Effector memory CD8-positive, alpha-beta T cell (primary cell): ENCODE data around the gene RALGDS.
"Not testable (repeated sequence)": the region's sequence is repeated elsewhere in the genome, so short reads cannot be mapped to it uniquely, and the experiment has no call there.

Source experiments
- ATAC-seq: fragments of 150-1000 bp; cut with Tn5 transposase; replicated peaks from 2 replicates; pipeline ENCODE4 v1.10.0; 2021; ENCODE audit warnings: mild to moderate bottlenecking, moderate library complexity
- DNase-seq, 3 experiments: peaks; one replicate each; pipeline ENCODE4 v3.0.0; 2021
- H3K27ac Mint-ChIP-seq, 2 donors: one replicate each; pipeline ENCODE4 v1.8.0; 2022; ENCODE audit warnings: mild to moderate bottlenecking in 2 of 2, mixed read lengths in 2 of 2, moderate library complexity in 2 of 2
- H3K27me3 Mint-ChIP-seq, 2 donors: one replicate each; pipeline ENCODE4 v1.8.0; 2022; ENCODE audit warnings: mixed read lengths in 2 of 2
- H3K36me3 Mint-ChIP-seq: one replicate; pipeline ENCODE4 v1.8.0; 2022; ENCODE audit warnings: mild to moderate bottlenecking, moderate library complexity, mixed read lengths; ENCODE audit not compliant: insufficient read depth
- H3K4me1 Mint-ChIP-seq, 2 donors: one replicate each; pipeline ENCODE4 v1.8.0; 2022; ENCODE audit warnings: low read depth in 2 of 2, mixed read lengths in 2 of 2
- H3K4me3 Mint-ChIP-seq, 2 donors: one replicate each; pipeline ENCODE4 v1.8.0; 2022; ENCODE audit warnings: mild to moderate bottlenecking in 2 of 2, mixed read lengths in 2 of 2, moderate library complexity in 2 of 2
- H3K9me3 Mint-ChIP-seq, 2 donors: one replicate each; pipeline ENCODE4 v1.8.0; 2022; ENCODE audit warnings: mixed read lengths in 2 of 2

The RALGDS gene

GRCh38 chr9:133099726-133100505 lies 21.1 kb downstream of the RALGDS start:
- ATAC-seq, result no peak
- Mint-ChIP-seq H3K27me3 (no peaks in the 10 kb centered on the region), H3K36me3 (peaks cover 80% of the 10 kb centered on the region), H3K27ac (peak overlapping the region in 1 of 2 donors; percentile 77), H3K4me3 (no peak overlapping the region), H3K4me1 (peaks cover 0 to 3% of the 10 kb centered on the region in 2 donors), H3K9me3 (peaks cover 6 to 9% of the 10 kb centered on the region in 2 donors)
- DNase-seq, result no peak

- Mint-ChIP-seq H3K4me1 (peaks cover 0 to 3% of the 10 kb centered on the region in 2 donors), H3K27ac (no peak overlapping the region), H3K36me3 (peaks cover 69% of the 10 kb centered on the region), H3K27me3 (no peaks in the 10 kb centered on the region), H3K4me3 (no peak overlapping the region), H3K9me3 (peaks cover 6 to 9% of the 10 kb centered on the region in 2 donors)
- no peak for DNase-seq
- ATAC-seq, result no peak
Observed at GRCh38 chr9:133098871-133099270, 22.2 kb downstream of the RALGDS start.

DNA sequence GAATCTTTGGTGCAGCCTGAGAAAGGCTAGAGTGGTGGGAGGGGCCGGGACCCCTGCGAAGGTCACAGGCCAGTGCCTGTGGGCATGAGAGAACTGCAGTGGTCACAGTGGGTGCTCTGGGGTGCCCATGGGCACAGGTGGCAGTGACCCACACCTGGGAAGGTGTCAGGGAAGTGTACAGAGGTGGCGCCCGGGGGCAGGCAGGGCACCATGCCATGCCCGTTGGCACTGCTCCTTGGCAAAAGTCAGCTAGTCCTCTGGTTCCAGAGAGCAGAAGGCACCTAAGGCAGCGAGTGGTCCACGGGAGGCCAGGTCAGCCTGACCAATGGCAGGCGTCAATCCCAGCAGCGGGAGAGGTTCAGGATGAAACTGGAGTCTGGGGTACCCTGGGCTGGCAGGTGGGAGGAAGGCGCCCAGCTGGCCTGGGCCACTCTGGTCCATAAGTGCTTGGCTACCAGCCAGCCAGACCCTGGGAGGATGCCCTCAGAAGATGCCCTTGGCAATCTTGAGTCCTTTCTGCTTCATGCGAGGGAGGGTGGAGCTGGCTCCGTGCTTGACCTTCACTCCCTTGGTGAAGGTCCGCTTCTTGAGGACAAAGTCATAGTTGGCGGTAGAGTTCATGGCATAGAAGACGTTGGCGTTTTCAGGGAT lies 22.8 kb downstream of the RALGDS start:
- Mint-ChIP-seq H3K27ac (peak overlapping the region in 1 of 2 donors; percentile 55), H3K4me3 (no peak overlapping the region), H3K27me3 (no peaks in the 10 kb centered on the region), H3K36me3 (peaks cover 63% of the 10 kb centered on the region), H3K4me1 (peaks cover 0 to 3% of the 10 kb centered on the region in 2 donors), H3K9me3 (peaks cover 6 to 9% of the 10 kb centered on the region in 2 donors)
- no peak for ATAC-seq
- DNase-seq, result no peak

GRCh38 chr9:133094842-133095393 lies 26.1 kb downstream of the RALGDS start:
- H3K9me3 Mint-ChIP-seq, result peaks cover 8 to 9% of the 10 kb centered on the region in 2 donors
- H3K4me1 Mint-ChIP-seq, result no peaks in the 10 kb centered on the region
- ATAC-seq (no peak), DNase-seq (no peak)
- peaks cover 33% of the 10 kb centered on the region for H3K36me3 Mint-ChIP-seq
- peak overlapping the region; percentile 23 to 54 for H3K27ac Mint-ChIP-seq
- H3K4me3 Mint-ChIP-seq, result no peak overlapping the region
- H3K27me3 Mint-ChIP-seq, result no peaks in the 10 kb centered on the region

GRCh38 chr9:133094351-133094750 lies 26.7 kb downstream of the RALGDS start:
- H3K9me3 Mint-ChIP-seq, H3K4me3 Mint-ChIP-seq, H3K27me3 Mint-ChIP-seq, H3K4me1 Mint-ChIP-seq, ATAC-seq, DNase-seq: not testable (repeated sequence)
- H3K27ac Mint-ChIP-seq, result peak overlapping the region in 1 of 2 donors; percentile 23
- peaks cover 29% of the 10 kb centered on the region for H3K36me3 Mint-ChIP-seq

- no peak for ATAC-seq
- Mint-ChIP-seq H3K27ac (peak overlapping the region in 1 of 2 donors; percentile 20), H3K36me3 (peaks cover 3% of the 10 kb centered on the region)
Observed at GRCh38 chr9:133090752-133091385, 30.2 kb downstream of the RALGDS start.

DNA sequence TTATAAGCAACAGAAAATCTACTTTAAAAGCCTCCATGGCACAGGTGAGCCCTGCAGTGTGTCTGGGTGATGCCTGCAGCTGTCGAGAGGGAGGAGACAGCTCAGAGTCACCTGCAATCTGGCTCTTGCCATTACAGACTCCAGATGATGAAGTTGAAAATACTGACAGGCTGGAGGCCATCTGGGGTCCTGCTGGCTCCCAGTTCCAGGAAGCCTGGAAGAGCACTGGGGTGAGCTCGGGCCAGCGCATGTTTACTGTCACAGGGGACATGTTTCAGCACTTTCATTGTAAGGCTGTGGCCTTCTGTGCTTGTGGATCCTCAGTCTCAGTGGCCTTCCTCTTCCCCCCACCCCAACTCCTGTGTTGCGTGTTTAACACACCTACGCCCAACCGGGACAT lies 30.9 kb downstream of the RALGDS start:
- Mint-ChIP-seq H3K4me3 (no peak overlapping the region), H3K27me3 (no peaks in the 10 kb centered on the region), H3K4me1 (no peaks in the 10 kb centered on the region), H3K27ac (peak overlapping the region in 1 of 2 donors; percentile 20), H3K36me3 (peaks cover 3% of the 10 kb centered on the region), H3K9me3 (peaks cover 0 to 3% of the 10 kb centered on the region in 2 donors)
- no peak for ATAC-seq
- no peak for DNase-seq

More at GRCh38 chr9:133090752-133091385, 30.2 kb downstream of the RALGDS start:
- H3K4me1 Mint-ChIP-seq, result no peaks in the 10 kb centered on the region
- no peak overlapping the region for H3K4me3 Mint-ChIP-seq
- H3K27me3 Mint-ChIP-seq, result no peaks in the 10 kb centered on the region
- no peak for DNase-seq
- H3K9me3 Mint-ChIP-seq, result peaks cover under 1 to 3% of the 10 kb centered on the region in 2 donors

DNA sequence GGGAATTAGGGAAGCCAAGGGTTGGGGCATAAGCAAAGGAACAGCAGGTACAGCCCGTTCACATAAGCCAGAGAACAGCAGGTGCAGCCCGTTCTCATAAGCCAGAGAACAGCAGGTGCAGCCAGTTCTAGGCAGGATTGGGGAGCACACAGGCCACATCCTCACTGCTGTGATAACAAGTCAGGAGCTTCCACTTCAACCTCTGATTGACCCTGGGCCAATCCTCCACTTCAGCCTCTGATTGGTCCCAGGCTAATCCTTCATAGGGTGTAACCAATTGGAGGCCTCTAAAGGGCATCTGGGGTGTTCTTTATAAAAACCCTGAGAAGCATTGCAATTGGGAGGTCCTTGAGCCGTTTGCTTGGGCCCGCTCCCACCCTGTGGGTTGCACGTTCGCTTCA lies 31.8 kb downstream of the RALGDS start:
- ATAC-seq, result peak; percentile 27
- H3K4me3 Mint-ChIP-seq, result no peak overlapping the region
- peaks cover 0 to 3% of the 10 kb centered on the region in 2 donors for H3K9me3 Mint-ChIP-seq
- H3K36me3 Mint-ChIP-seq, result peaks cover 3% of the 10 kb centered on the region
- H3K4me1 Mint-ChIP-seq, result no peaks in the 10 kb centered on the region
- DNase-seq, result no peak
- no peaks in the 10 kb centered on the region for H3K27me3 Mint-ChIP-seq
- no peak overlapping the region for H3K27ac Mint-ChIP-seq

DNA sequence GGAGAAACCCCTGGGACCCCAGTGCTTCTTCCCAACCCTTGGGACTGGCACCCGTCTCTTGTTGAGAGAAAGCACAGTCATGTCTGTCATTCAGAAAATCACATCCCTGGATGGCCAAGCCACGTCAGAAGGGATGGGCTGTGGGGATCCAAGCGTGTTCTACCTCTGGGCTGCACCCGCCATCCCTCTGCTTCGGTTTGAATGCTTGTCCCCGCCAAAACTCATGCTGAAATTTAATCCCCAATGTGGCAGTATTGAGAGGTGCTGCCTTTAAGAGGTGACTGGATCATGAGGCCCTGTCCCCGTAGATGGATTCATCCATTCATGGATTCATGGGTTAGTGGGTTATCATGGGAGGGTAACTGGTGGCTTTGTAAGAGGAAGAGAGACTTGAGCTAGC lies 32.3 kb downstream of the RALGDS start:
- ATAC-seq, result no peak

DNA sequence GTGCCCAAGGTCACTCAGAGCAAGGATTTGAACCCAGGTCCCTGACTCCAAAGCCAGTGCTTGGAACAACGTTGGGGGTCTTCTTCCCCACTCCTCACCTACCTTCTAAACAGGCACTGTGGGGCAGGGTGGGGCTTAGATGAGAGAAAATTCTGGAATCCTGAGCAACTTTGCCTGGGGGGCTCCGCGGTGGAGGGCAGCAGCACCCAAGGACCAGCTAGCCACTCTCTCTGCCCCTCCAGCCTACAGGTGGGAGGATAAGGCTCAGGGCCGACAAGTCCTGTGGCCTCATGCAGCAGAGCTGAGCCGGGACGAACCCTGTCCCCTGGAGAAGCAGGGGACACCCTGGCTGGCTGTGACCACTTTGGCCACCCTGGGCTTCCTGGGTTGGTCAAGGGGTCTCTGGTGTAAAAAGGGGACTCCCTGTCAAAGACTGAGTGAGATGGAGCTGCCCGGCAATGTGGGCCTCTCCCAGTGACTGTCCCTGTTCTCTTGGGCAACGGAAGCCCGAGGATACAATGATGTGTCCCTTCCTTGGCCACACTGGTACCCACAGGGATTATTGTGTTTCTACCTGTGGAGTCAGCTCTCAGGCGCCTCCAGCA lies 32.8 kb downstream of the RALGDS start:
- H3K9me3 Mint-ChIP-seq, result peaks cover 0 to 3% of the 10 kb centered on the region in 2 donors
- DNase-seq, result no peak
- peaks cover 3% of the 10 kb centered on the region for H3K36me3 Mint-ChIP-seq
- no peak for ATAC-seq
- H3K4me3 Mint-ChIP-seq, result no peak overlapping the region
- H3K4me1 Mint-ChIP-seq, result no peaks in the 10 kb centered on the region
- H3K27ac Mint-ChIP-seq, result no peak overlapping the region
- H3K27me3 Mint-ChIP-seq, result no peaks in the 10 kb centered on the region

More for the DNA sequence above, 32.3 kb downstream of the RALGDS start:
- Mint-ChIP-seq H3K9me3 (peaks cover 0 to 3% of the 10 kb centered on the region in 2 donors), H3K27ac (no peak overlapping the region), H3K36me3 (peaks cover 3% of the 10 kb centered on the region), H3K4me3 (no peak overlapping the region), H3K27me3 (no peaks in the 10 kb centered on the region), H3K4me1 (no peaks in the 10 kb centered on the region)
- DNase-seq, result no peak

DNA sequence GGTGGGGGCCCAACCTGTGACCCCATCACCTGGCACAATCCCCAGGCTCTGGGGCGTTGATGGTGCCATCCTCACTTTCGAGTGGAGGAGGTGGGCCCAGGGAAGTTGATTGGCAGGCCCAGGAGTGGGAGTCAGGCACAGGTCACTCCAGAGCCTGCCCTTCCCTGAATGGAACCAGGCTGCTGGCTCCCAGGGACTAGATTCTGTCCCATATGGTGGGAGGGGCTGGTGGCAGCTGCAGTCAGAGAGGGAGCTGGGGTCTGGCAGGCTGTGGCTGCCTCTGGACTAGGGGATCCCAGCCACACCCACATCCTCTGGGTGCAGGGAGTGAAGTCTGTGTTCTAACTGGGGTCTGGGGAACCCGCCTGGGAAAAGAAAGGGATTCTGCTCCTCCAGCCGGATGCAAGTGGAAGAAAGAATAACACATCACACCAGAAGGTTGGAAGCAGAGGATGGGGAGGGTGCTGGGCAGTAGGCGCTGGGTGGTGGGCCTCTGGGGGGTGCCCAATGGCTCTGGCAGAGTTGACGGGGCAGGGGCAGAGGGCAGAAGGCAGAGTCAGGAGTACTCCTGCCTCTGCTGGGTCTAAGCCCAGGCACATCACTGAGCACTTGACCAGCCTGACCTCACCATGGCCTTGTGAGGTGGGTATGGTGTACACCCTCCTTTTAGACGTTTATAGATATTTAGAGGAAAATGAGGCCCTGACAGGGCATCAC lies 33.5 kb downstream of the RALGDS start:
- no peak overlapping the region for H3K4me3 Mint-ChIP-seq
- no peak for ATAC-seq
- H3K27me3 Mint-ChIP-seq, result no peaks in the 10 kb centered on the region
- DNase-seq, result no peak
- peaks cover 0 to 3% of the 10 kb centered on the region in 2 donors for H3K9me3 Mint-ChIP-seq
- H3K36me3 Mint-ChIP-seq, result peaks cover 3% of the 10 kb centered on the region
- no peak overlapping the region for H3K27ac Mint-ChIP-seq
- no peaks in the 10 kb centered on the region for H3K4me1 Mint-ChIP-seq

DNA sequence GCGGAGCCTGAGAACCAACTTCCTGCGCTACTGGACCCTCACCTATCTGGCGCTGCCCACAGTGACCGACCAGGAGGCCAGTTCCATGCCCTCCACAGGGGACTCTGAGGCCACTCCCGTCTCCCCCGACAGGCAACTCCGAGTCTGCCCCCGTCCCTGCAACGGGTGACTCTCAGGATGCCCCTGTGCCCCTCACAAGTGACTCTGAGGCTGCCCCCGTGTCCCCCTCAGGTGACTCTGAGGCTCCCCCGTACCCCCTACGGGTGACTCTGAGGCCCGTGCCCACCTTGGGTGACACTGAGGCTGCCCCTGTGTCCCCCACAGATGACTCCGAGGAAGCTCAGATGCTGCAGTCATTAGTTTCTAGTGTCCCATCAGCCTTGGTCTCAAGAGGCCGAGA lies 34.1 kb downstream of the RALGDS start:
- DNase-seq, result no peak
- H3K27ac Mint-ChIP-seq, result no peak overlapping the region
- H3K4me1 Mint-ChIP-seq, result no peaks in the 10 kb centered on the region
- ATAC-seq, result no peak
- H3K36me3 Mint-ChIP-seq, result peaks cover 3% of the 10 kb centered on the region
- H3K4me3 Mint-ChIP-seq, result no peak overlapping the region
- no peaks in the 10 kb centered on the region for H3K27me3 Mint-ChIP-seq
- H3K9me3 Mint-ChIP-seq, result no peaks in the 10 kb centered on the region
